Esophagus squamous epithelium (tissue), 5 donors: Measurements from ENCODE around the gene AKNA. TPM values are rescaled to one million over a fixed set of nuclear protein-coding genes. Genes with fewer than 3 reads are reported as not detected.

ENCODE experiments used
- DNase-seq: peaks from one replicate; lab custom pipeline; 2025; lab: John Stamatoyannopoulos, UW
- H3K27ac ChIP-seq, 4 donors: fragments of 200-600 bp; sonication (generic); one replicate each; pipeline ENCODE4 v1.5.1; 2016 to 2019; ENCODE audit warnings: mild to moderate bottlenecking in 1 of 4
- H3K27me3 ChIP-seq, 4 donors: fragments of 200-600 bp; sonication (generic); 1 replicate in 3 of 4; 2 replicates in 1 of 4; pipeline versions ENCODE4 v1.5.1 to v1.6.0; 2017 to 2021; ENCODE audit warnings: antibody characterized with exemption in 1 of 4
- H3K36me3 ChIP-seq, 3 donors: fragments of 200-600 bp; sonication (generic); one replicate each; pipeline ENCODE4 v1.5.1; 2016 to 2019
- H3K4me1 ChIP-seq, 3 donors: fragments of 200-600 bp; sonication (generic); one replicate each; pipeline ENCODE4 v1.5.1; 2017 to 2019
- H3K4me3 ChIP-seq, 4 donors: fragments of 200-600 bp; sonication (generic); 1 replicate in 3 of 4; 2 replicates in 1 of 4; pipeline ENCODE4 v1.5.1; 2016 to 2019; ENCODE audit warnings: mild to moderate bottlenecking in 2 of 4, moderate library complexity in 1 of 4
- H3K9me3 ChIP-seq, 3 donors: fragments of 200-600 bp; sonication (generic); one replicate each; pipeline ENCODE4 v1.5.1; 2016 to 2019
- CTCF ChIP-seq, 6 experiments: fragments of 450-650 bp in 4 of 6; fragments of 200-600 bp in 2 of 6; sonication (generic) in 2 of 6; IDR thresholded peaks; one replicate each; pipeline ENCODE4 v1.5.1; 2016 to 2019; ENCODE audit warnings: antibody characterized with exemption in 6 of 6, mild to moderate bottlenecking in 4 of 6, moderate library complexity in 4 of 6
- POLR2A ChIP-seq, 4 donors: fragments of 450-650 bp; IDR thresholded peaks; one replicate each; pipeline ENCODE4 v1.6.1; 2017; ENCODE audit warnings: antibody characterized with exemption in 4 of 4, mild to moderate bottlenecking in 4 of 4, moderate library complexity in 3 of 4
- WGBS, 2 donors: methylation state at CpG; one replicate each; pipeline ENCODE4 v1.1.5; 2018; 5-methylcytosine and 5-hydroxymethylcytosine counted together
- intact Hi-C: fragments of 100-400 bp; cut with DNase I; formaldehyde crosslinking; loops from one replicate; pipeline ENCODE4 v1.15.0; 2022
- total RNA-seq, 4 donors: library from RNA; depleted of rRNA; stranded (reverse); fragments of >200 nt; gene quantifications; one replicate each; pipeline ENCODE4 v1.1.0, GENCODE V29; 2016
- donor health status: DM: yes; HTN: yes; CAD: no.

AKNA gene
- total RNA-seq, 4 donors from 2014 or later, result 6.1 to 25.0 (median 7.6) TPM

GRCh38 chr9:114299286-114300152 lies 88.3 kb downstream of the AKNA start:
- intact Hi-C loops, result no loop called here

DNA sequence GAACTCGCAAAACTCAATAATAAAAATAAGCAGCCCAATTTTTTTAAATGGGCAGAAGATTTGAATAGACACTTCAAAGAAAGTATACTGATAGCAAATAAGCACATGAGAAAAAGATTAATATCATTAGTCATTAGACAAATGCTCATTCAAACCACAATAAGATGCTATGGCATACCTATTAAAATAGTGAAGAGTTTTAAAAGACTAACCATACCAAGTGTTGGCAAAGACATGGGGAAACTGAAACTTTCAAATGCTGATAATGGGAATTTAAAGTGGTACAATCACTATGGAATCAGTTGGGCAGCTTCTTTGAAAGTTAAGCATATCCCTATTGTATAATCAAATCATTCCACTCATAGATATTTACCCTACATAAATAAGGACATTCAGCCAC lies 91.4 kb downstream of the AKNA start:
- intact Hi-C loops, result no loop called here
- Histone ChIP-seq H3K4me3 (no peak overlapping the region), H3K27me3 (no peaks in the 10 kb centered on the region), H3K27ac (no peak overlapping the region), H3K9me3 (peaks cover 0 to 8% (median 5%) of the 10 kb centered on the region in 3 donors), H3K36me3 (peaks cover 0 to 70% (median 0%) of the 10 kb centered on the region in 3 donors), H3K4me1 (no peaks in the 10 kb centered on the region)
- DNase-seq, result no peak
- TF ChIP-seq CTCF (IDR thresholded peaks at IDR 0.05), result no peak
- TF ChIP-seq POLR2A (IDR thresholded peaks at IDR 0.05), result no peak
- WGBS, 2 donors, result 92 to 94% methylated on average over 1 of the region's 1 CpG

More at GRCh38 chr9:114299286-114300152, 88.3 kb downstream of the AKNA start:
- Histone ChIP-seq H3K27ac (no peak overlapping the region), H3K4me3 (no peak overlapping the region), H3K36me3 (peaks cover 0 to 45% (median 0%) of the 10 kb centered on the region in 3 donors), H3K4me1 (no peaks in the 10 kb centered on the region), H3K27me3 (no peaks in the 10 kb centered on the region), H3K9me3 (peaks cover 0 to 5% (median 4%) of the 10 kb centered on the region in 3 donors)
- no peak for DNase-seq
- 80 to 89% methylated on average over 5 to 14 of the region's 15 CpGs for WGBS, 2 donors
- no peak for TF ChIP-seq POLR2A (IDR thresholded peaks at IDR 0.05)
- TF ChIP-seq CTCF (IDR thresholded peaks at IDR 0.05), result no peak

DNA sequence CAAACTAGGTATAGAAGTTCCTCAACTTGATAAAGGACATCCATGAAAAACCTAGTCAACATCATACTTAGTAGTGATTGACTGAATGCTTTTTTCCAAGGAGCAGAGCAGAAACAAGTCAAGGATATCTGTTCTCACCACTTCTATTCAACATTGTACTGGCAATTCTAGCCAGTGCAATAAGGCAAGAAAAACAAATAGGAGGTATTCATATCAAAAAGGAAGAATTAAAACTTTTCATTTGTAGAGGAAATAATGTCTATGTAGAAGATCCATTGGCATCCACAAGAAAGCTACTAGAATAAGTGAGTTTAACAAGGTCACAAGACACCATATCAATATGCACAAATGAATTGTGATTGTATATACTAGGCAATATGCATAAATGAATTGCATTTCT lies 93.1 kb downstream of the AKNA start:
- peaks cover 0 to 8% (median 5%) of the 10 kb centered on the region in 3 donors for H3K9me3 ChIP-seq
- peaks cover 0 to 54% (median 0%) of the 10 kb centered on the region in 3 donors for H3K36me3 ChIP-seq
- no peaks in the 10 kb centered on the region for H3K4me1 ChIP-seq
- intact Hi-C loops, result loop anchor here (5.0 kb wide), 1 partner anchor 187 kb away; no protein-coding TSS in a partner anchor
- H3K4me3 ChIP-seq, result no peak overlapping the region
- H3K27me3 ChIP-seq, result no peaks in the 10 kb centered on the region
- no peak for DNase-seq
- TF ChIP-seq POLR2A (IDR thresholded peaks at IDR 0.05) (no peak), CTCF (IDR thresholded peaks at IDR 0.05) (no peak)
- H3K27ac ChIP-seq, result no peak overlapping the region

GRCh38 chr9:114291886-114292590 lies 95.7 kb downstream of the AKNA start:
- intact Hi-C loops, result loop anchor here (5.0 kb wide), 1 partner anchor 185 kb away; no protein-coding TSS in a partner anchor
- no peak overlapping the region for H3K27ac ChIP-seq
- DNase-seq, result no peak
- WGBS, 2 donors, result 88 to 91% methylated on average over 3 to 5 of the region's 11 CpGs
- no peaks in the 10 kb centered on the region for H3K27me3 ChIP-seq
- H3K9me3 ChIP-seq, result peaks cover 0 to 8% (median 5%) of the 10 kb centered on the region in 3 donors
- H3K4me1 ChIP-seq, result peaks cover 0 to 16% (median 4%) of the 10 kb centered on the region in 3 donors
- H3K4me3 ChIP-seq, result no peak overlapping the region
- peaks cover 0 to 45% (median 0%) of the 10 kb centered on the region in 3 donors for H3K36me3 ChIP-seq
- TF ChIP-seq POLR2A (IDR thresholded peaks at IDR 0.05), result no peak
- TF ChIP-seq CTCF (IDR thresholded peaks at IDR 0.05), result no peak
